Gastrocnemius medialis (tissue), 4 donors: ENCODE data around the gene HIP1R.

Experiments used
- POLR2A ChIP-seq, 2 donors: fragments of 450-650 bp; IDR thresholded peaks; one replicate each; pipeline ENCODE4 v1.6.1; 2017; ENCODE audit warnings: antibody characterized with exemption in 2 of 2, mild to moderate bottlenecking in 2 of 2, moderate library complexity in 2 of 2
- TF ChIP-seq, protein P1 (sequence below), 5 experiments: fragments of 450-650 bp in 3 of 5; fragments of 200-600 bp in 2 of 5; sonication (generic) in 2 of 5; IDR thresholded peaks in 4 of 5; conservative IDR thresholded peaks in 1 of 5; 1 replicate in 4 of 5; 2 replicates in 1 of 5; pipeline ENCODE4 v1.5.1; 2016 to 2019; ENCODE audit warnings: antibody characterized with exemption in 5 of 5, mild to moderate bottlenecking in 3 of 5, moderate library complexity in 3 of 5

GRCh38 chr12:122856999-122857671 lies 21.9 kb downstream of the HIP1R start:
- TF ChIP-seq, protein P1, sequence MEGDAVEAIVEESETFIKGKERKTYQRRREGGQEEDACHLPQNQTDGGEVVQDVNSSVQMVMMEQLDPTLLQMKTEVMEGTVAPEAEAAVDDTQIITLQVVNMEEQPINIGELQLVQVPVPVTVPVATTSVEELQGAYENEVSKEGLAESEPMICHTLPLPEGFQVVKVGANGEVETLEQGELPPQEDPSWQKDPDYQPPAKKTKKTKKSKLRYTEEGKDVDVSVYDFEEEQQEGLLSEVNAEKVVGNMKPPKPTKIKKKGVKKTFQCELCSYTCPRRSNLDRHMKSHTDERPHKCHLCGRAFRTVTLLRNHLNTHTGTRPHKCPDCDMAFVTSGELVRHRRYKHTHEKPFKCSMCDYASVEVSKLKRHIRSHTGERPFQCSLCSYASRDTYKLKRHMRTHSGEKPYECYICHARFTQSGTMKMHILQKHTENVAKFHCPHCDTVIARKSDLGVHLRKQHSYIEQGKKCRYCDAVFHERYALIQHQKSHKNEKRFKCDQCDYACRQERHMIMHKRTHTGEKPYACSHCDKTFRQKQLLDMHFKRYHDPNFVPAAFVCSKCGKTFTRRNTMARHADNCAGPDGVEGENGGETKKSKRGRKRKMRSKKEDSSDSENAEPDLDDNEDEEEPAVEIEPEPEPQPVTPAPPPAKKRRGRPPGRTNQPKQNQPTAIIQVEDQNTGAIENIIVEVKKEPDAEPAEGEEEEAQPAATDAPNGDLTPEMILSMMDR (IDR thresholded peaks at IDR 0.05 in 4 of 5, conservative IDR thresholded peaks at IDR 0.05 in 1 of 5) = no peak
- no peak for TF ChIP-seq POLR2A (IDR thresholded peaks at IDR 0.05)
